ENCODE measurements around the gene ARHGAP15. TPM values are rescaled to one million over a fixed set of nuclear protein-coding genes. Genes with fewer than 3 reads are reported as not detected.
"Not testable (repeated sequence)": the region's sequence is repeated elsewhere in the genome, so short reads cannot be mapped to it uniquely, and the experiment has no call there.

Gene ARHGAP15
- total RNA-seq (2014; rRNA removed; shearing (Covaris generic)), result not detected in 2 replicates

DNA sequence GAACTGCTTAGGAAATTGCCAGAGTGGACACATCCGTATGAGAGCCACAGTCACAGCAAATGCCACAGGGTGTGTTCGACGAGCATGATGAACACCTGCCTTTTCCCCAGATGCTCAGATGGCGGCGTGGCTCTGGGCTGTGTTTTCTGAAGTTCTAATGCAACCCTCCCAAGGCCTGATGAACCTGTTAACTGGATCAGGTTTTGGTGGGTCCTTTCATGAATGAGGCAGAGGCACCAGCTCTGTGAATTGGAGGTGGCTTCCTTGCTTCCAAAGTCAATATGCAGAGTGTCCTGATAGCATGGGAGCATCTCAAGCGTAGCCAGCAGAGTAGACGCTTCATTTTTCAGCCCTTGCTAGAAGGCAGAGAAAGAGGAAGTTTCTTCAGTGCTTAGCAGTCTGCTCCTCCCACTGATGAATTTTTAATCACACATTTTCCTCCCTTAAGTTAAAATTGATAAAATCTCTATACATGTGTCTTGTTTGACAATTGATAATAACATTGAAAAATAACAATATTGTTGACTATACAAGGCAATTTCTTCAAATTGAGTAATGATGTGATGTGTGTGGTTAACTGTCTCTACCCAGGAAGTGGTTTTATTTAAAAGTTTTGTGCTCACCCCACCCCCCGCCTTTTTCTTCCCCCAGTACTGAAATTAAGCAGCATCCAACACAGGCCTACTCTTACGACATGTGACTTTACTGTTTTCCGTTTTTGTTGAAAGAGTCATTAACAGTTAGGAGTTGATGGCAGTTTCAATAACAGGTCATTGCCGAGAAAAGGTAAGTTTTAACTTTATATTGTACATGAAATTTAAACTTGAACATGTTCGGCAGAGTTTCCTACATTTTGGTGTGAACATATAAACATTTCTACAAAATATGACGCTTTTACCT is at the start of gene ARHGAP15:
TSS of gene ARHGAP15 (plus strand) at position 739 of the 900 bp plus-strand sequence.
- H3K36me3 ChIP-seq (replicated peaks; ENCODE audit: control insufficient read depth, insufficient read depth, low read length), result no peaks in the 10 kb centered on the region
- no peak for DNase-seq
- no peak within 1 kb of the TSS for H3K4me3 ChIP-seq (ENCODE audit: insufficient read depth, low read depth, low read length)
- H3K27me3 ChIP-seq (ENCODE audit: control insufficient read depth, insufficient read depth, low read length), result no peaks in the 10 kb centered on the region

DNA sequence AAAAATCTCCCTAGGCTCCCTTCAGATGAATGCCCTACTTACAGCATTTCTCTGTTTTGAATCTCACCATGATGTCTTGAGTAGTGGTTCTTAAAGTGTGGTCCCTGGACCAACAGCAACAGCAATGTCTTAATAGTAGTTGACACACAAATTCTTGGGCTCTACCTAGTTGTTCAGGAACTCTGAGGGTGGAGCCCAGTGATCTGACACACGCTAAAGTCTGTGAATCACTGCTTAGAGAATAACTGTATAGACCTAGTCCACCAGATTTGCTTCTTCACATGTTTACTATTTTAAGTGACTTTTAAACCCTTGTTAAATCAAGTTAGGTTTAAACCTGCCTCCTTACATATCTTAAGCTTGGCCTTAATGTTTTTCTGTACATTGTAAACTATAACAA is 47.6 kb upstream of the ARHGAP15 start:
- Histone ChIP-seq H3K36me3 (replicated peaks; ENCODE audit: control insufficient read depth, insufficient read depth, low read length) (no peaks in the 10 kb centered on the region), H3K4me3 (ENCODE audit: insufficient read depth, low read depth, low read length) (no peak overlapping the region), H3K27me3 (ENCODE audit: control insufficient read depth, insufficient read depth, low read length) (no peaks in the 10 kb centered on the region)
- no peak for DNase-seq

DNA sequence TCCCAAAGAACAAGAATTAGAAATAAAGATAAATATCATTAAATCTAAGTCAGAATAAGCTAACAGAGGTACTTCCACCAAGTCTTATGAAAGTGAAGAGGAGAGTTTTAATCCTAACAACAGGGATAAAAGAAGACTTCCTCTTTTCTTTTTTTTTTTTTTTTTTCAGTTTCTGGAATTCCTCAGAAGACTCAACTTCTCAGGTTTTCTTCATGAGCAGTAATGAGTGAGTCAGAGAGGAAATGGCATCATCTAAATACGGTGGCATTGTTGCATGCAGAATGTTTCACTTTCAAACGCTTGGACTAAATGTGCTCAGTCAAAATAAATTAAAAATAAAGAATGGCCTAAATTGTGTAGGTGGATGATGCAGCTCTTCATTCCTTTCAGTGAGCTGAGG is 45.6 kb upstream of the ARHGAP15 start:
- no peak for DNase-seq
- H3K36me3 ChIP-seq (replicated peaks; ENCODE audit: control insufficient read depth, insufficient read depth, low read length), result no peaks in the 10 kb centered on the region
- H3K4me3 ChIP-seq (ENCODE audit: insufficient read depth, low read depth, low read length), result no peak overlapping the region
- no peaks in the 10 kb centered on the region for H3K27me3 ChIP-seq (ENCODE audit: control insufficient read depth, insufficient read depth, low read length)

DNA sequence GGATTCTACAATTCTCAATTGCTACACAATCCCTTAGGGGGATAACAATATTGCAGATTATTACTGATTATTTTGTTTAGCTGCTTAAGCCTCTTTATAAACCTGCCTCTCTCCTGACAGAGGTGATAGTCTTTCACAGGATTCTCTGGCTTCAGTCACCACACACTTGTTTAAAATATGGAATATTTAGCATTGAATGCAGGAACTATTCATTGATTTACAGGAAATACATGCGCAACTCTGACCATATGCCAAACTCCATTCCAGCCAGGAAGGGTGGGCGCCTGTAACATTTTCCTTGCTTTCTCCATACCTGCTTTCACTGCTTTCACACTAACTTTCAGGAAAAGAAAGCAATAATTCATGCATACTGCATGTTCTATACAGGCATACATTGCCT is 44.8 kb upstream of the ARHGAP15 start:
- Histone ChIP-seq H3K4me3 (ENCODE audit: insufficient read depth, low read depth, low read length) (no peak overlapping the region), H3K27me3 (ENCODE audit: control insufficient read depth, insufficient read depth, low read length) (no peaks in the 10 kb centered on the region), H3K36me3 (replicated peaks; ENCODE audit: control insufficient read depth, insufficient read depth, low read length) (no peaks in the 10 kb centered on the region)
- no peak for DNase-seq

DNA sequence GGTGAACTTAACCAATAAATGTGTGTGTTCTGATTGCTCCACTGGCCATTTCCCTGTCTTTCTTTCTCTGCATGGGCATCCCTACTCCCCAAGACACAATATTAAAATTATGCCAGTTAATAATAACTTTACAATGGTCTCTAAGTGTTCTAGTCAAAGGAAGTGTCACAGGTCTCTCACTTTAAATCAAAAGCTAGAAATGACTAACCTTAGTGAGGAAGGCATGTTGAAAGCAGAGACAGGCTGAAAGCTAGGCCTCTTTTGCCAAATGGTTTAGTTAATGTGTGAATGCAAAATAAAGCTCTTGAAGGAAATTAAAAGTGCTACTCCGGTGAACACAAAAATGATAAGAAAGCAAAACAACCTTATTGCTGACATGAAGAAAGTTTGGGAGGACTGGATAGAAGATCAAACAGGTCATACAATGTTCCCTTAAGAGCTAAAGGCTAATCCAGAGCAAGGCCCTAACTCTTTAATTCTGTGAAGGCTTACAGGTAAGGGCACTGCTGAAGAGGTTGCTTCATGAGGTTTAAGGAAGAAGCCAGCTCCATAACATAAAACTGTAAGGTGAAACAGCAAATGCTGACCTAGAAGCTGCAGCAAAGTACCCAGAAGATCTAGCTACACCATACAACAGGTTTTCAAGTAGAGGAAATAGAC is 44.0 kb upstream of the ARHGAP15 start:
- H3K4me3 ChIP-seq (ENCODE audit: insufficient read depth, low read depth, low read length), result no peak overlapping the region
- H3K27me3 ChIP-seq (ENCODE audit: control insufficient read depth, insufficient read depth, low read length), result no peaks in the 10 kb centered on the region
- H3K36me3 ChIP-seq (replicated peaks; ENCODE audit: control insufficient read depth, insufficient read depth, low read length), result no peaks in the 10 kb centered on the region
- DNase-seq, result no peak

DNA sequence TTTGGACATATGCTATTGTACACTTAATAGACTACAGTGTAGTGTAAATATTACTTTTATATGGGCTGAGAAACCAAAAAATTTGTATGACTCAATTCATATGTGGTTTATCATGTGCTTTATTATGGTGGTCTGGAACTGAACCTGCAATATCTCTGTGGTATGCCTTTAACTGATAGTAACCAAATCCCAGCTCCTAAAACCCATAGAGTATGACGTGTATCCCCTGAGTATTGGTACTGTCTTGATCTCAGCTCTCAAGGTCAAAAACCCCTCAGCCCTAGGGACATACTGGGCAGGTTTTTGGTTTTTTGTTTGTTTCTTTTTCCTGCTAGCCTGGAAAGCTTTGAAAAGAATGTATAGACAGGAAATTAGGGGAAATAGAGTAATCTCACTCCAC is 42.2 kb upstream of the ARHGAP15 start:
- no peak for DNase-seq
- Histone ChIP-seq H3K36me3 (replicated peaks; ENCODE audit: control insufficient read depth, insufficient read depth, low read length) (no peaks in the 10 kb centered on the region), H3K27me3 (ENCODE audit: control insufficient read depth, insufficient read depth, low read length) (no peaks in the 10 kb centered on the region), H3K4me3 (ENCODE audit: insufficient read depth, low read depth, low read length) (no peak overlapping the region)

DNA sequence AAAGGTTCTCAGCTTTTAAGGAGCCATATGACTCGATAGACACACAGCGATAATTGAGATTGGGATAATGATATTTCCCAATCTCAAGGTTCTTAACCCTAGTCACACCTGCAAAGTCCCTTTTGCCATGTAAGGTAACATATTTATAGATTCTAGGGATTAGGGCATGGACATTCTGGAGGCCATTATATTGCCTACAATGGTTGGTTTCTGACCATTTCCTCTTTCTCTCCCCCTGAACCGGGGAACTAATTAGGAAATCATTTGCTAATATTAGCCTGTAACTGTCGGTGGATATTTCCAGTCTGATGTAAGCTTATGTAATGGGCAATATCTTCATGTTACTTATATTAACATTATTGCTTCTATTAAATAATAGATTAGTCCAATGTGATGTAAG is 40.8 kb upstream of the ARHGAP15 start:
- H3K27me3 ChIP-seq (ENCODE audit: control insufficient read depth, insufficient read depth, low read length), result no peaks in the 10 kb centered on the region

DNA sequence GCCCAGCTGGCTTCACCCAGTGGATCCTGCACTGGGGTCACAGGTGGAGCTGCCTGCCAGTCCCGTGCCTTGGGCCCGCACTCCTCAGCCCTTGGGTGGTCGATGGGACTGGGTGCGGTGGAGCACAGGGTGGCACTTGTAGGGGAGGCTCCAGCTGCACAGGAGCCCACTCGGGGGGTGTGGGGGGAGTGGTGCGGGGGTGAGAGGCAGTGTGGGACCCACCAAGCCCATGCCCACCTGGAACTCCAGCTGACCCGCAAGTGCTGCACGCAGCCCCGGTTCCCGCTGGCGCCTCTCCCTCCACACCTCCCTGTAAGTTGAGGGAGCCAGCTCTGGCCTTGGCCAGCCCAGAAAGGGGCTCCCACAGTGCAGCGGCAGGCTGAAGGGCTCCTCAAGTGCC is 39.7 kb upstream of the ARHGAP15 start:
- H3K27me3 ChIP-seq (ENCODE audit: control insufficient read depth, insufficient read depth, low read length); H3K36me3 ChIP-seq (replicated peaks; ENCODE audit: control insufficient read depth, insufficient read depth, low read length); H3K4me3 ChIP-seq (ENCODE audit: insufficient read depth, low read depth, low read length); DNase-seq: not testable (repeated sequence)

More for the DNA sequence above, 40.8 kb upstream of the ARHGAP15 start:
- Histone ChIP-seq H3K36me3 (replicated peaks; ENCODE audit: control insufficient read depth, insufficient read depth, low read length) (no peaks in the 10 kb centered on the region), H3K4me3 (ENCODE audit: insufficient read depth, low read depth, low read length) (no peak overlapping the region)
- DNase-seq, result no peak

DNA sequence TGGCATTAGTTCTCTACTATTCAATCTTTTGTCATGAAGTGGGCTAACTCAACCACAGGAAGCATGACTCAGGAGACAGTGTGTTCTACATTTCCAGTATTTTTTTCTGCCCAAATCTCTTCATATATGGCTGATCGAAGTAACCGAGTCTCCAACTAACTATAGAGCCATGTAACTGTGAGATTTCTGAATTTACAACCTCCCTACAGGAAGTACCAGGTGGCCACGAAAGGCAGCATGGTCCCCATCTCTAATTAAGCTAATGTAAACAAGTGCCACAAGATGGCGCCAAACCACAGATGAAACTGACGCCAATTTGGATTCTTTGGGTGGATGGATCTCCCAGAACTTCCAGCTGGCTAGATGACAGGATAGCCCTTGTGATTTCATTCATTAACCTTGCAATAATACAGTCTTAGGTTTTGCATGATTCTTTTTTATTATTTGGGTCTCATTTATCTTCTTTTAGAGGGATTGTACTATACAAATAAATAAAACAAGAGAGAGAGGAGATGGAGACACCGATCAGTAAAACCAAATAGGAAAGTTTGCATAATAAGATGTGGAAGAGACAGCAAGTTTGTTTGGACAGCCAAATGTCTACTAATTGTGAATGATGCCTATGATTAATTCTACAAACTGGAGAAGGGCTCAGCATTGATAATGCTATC is 18.3 kb upstream of the ARHGAP15 start:
- peak; percentile 20 for DNase-seq
- Histone ChIP-seq H3K36me3 (replicated peaks; ENCODE audit: control insufficient read depth, insufficient read depth, low read length) (no peaks in the 10 kb centered on the region), H3K27me3 (ENCODE audit: control insufficient read depth, insufficient read depth, low read length) (no peaks in the 10 kb centered on the region), H3K4me3 (ENCODE audit: insufficient read depth, low read depth, low read length) (no peak overlapping the region)

DNA sequence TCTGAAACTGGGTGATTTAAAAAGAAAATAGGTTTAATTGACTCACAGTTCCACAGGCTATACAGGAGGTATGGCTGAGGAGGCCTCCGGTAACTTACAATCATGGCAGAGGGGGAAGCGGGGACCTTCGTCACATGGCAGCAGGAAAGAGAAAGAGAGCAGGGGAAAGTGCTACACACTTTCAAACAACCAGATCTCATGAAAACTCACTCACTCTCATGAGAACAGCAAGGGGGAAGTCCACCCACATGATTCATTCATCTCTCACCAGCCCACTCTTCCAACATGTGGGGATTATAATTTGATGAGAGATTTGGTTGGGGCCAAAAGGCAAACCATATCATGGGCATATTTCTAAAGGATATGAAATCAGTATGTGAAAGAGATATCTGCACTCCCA is 12.0 kb upstream of the ARHGAP15 start:
- Histone ChIP-seq H3K4me3 (ENCODE audit: insufficient read depth, low read depth, low read length) (no peak overlapping the region), H3K36me3 (replicated peaks; ENCODE audit: control insufficient read depth, insufficient read depth, low read length) (no peaks in the 10 kb centered on the region), H3K27me3 (ENCODE audit: control insufficient read depth, insufficient read depth, low read length) (no peaks in the 10 kb centered on the region)
- no peak for DNase-seq

DNA sequence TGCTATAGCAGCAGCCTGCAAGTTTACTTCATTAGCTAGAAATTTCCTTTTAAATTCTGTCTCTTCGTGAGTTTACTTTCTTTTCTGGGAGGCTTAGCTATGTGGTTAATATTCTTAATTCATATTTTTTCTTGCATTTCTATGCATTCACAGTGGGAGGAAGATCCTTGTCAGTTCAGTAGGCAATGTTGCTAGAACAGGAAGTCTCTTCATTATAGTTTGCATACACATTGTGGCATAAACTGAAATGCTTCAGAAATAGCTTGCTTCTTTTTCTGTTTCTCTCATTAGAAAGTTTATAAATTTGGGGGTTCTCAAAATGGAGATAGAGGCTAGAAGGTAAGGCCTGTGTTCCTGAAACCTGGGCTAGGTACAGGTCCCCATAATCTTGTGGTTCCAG is 8.1 kb upstream of the ARHGAP15 start:
- Histone ChIP-seq H3K4me3 (ENCODE audit: insufficient read depth, low read depth, low read length) (no peak overlapping the region), H3K27me3 (ENCODE audit: control insufficient read depth, insufficient read depth, low read length) (no peaks in the 10 kb centered on the region), H3K36me3 (replicated peaks; ENCODE audit: control insufficient read depth, insufficient read depth, low read length) (no peaks in the 10 kb centered on the region)
- no peak for DNase-seq

DNA sequence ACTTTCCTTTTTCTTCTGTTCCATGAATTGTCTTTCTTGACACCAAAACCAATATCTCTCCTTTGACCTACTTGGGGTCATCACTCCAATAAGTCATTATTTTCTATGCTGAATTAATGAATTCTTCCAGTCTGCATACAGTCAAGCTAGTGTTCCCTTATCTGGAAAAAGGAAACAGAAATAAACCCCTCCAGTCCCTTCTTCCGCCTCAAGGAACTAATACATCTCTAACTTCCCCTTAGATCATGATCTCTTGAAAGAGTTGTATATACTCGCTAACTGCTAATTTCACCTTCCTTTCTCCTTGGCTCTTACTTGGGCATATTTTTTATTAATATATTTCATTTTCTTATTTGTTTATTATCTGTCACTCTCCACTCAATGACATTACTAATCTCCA is 7.3 kb upstream of the ARHGAP15 start:
- no peak for DNase-seq
- Histone ChIP-seq H3K27me3 (ENCODE audit: control insufficient read depth, insufficient read depth, low read length) (no peaks in the 10 kb centered on the region), H3K36me3 (replicated peaks; ENCODE audit: control insufficient read depth, insufficient read depth, low read length) (no peaks in the 10 kb centered on the region), H3K4me3 (ENCODE audit: insufficient read depth, low read depth, low read length) (no peak overlapping the region)

DNA sequence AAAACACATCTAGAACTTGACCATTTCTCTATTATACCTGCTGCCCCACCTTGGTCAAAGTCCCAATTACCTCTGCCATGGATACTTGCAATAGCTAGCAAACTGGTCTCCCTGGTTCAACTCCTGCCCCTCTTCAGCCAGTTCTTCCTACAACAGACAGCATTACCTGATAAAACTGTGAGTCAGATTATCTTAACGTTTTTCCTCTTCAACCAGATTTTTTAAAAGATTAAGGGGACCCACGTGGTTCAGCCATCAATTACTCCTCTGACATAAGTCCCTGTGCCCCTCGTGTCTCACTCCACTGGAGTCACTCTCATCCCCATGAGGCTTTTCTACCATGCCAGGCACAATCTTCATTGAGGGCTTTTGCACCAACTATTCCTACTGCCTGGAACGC is 5.3 kb upstream of the ARHGAP15 start:
- Histone ChIP-seq H3K27me3 (ENCODE audit: control insufficient read depth, insufficient read depth, low read length) (no peaks in the 10 kb centered on the region), H3K4me3 (ENCODE audit: insufficient read depth, low read depth, low read length) (no peak overlapping the region), H3K36me3 (replicated peaks; ENCODE audit: control insufficient read depth, insufficient read depth, low read length) (no peaks in the 10 kb centered on the region)
- DNase-seq, result no peak

DNA sequence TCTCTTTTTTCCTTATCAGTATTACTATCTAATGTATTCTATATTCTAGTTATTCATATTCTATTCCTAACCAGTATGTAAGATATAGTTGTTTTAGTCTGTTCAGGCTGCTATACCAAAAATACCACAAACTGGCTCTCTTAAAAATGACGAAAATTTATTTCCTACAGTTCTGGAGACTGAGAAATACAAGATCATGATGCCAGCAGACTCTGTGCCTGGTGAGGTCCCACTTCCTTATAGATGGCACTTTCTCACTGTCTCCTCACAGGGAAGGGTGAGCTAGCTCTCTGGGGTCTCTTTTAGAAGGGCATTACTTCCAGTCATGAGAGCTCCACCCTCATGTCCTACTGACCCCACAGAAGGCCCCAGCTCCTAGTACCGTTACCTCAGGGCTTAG is 4.8 kb upstream of the ARHGAP15 start:
- Histone ChIP-seq H3K27me3 (ENCODE audit: control insufficient read depth, insufficient read depth, low read length) (no peaks in the 10 kb centered on the region), H3K36me3 (replicated peaks; ENCODE audit: control insufficient read depth, insufficient read depth, low read length) (no peaks in the 10 kb centered on the region), H3K4me3 (ENCODE audit: insufficient read depth, low read depth, low read length) (no peak overlapping the region)
- no peak for DNase-seq

DNA sequence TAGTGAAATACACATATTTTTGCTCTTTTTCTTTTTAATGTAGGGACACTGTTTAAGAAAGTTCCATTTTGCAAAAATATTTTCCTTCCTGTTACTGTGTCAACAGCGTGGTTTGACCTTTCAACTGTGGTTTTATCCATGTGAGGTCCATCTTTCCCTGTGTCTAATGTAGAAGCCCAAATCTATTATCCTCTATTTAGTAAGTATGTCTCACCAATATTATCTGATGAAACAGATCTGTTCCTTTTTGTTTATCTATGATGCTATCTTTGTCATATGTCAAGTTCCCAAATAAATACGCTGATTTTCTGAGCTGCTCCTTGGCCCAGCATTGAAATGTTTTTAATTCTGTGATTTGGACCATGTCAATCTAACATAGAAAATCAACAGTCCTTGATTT is 3.5 kb upstream of the ARHGAP15 start:
- Histone ChIP-seq H3K27me3 (ENCODE audit: control insufficient read depth, insufficient read depth, low read length) (no peaks in the 10 kb centered on the region), H3K36me3 (replicated peaks; ENCODE audit: control insufficient read depth, insufficient read depth, low read length) (no peaks in the 10 kb centered on the region), H3K4me3 (ENCODE audit: insufficient read depth, low read depth, low read length) (no peak overlapping the region)
- no peak for DNase-seq

Measured in H7 (cell line).